IMR-90 (cell line): ENCODE data around the gene SMIM44. TPM values are rescaled to one million over a fixed set of nuclear protein-coding genes. Genes with fewer than 3 reads are reported as not detected.

Source experiments
- ATAC-seq: fragments of 200-7000 bp; cut with Tn5 transposase; 2 replicates; pipeline ENCODE4 v1.9.1; 2020; ENCODE audit warnings: low read depth, mild to moderate bottlenecking, moderate library complexity
- BruUV-seq: library from RNA; stranded (reverse); fragments of 400-500 nt; replicated peaks from 2 replicates; lab custom pipeline; 2021; lab: Mats Ljungman, UMichigan
- CTCF ChIA-PET: fragments of 300-600 bp; formaldehyde crosslinking; extraction: SDS; loops from one replicate; lab custom pipeline; 2021; ENCODE audit warnings: antibody characterized with exemption; lab: Yijun Ruan, JAX
- POLR2A ChIA-PET: fragments of 300-600 bp; sonication (Branson Sonifier 250); formaldehyde crosslinking; loops from one replicate; lab custom pipeline; 2022; ENCODE audit warnings: antibody characterized with exemption; ENCODE audit not compliant: unreplicated experiment; lab: Charles Lee
- DNase-seq: peaks from one replicate; pipeline ENCODE4 v3.0.0; 2013
- H2AFZ ChIP-seq: replicated peaks from 2 replicates; pipeline ENCODE3; 2013; ENCODE audit warnings: low read length, mild to moderate bottlenecking; ENCODE audit not compliant: poor library complexity
- H2AK5ac ChIP-seq: 2 replicates; pipeline ENCODE4 v1.6.1; 2013; ENCODE audit warnings: low read depth, low read length, inconsistent platforms
- H2AK9ac ChIP-seq: replicated peaks from 2 replicates; pipeline ENCODE3; 2013; ENCODE audit warnings: mild to moderate bottlenecking, low read depth, low read length, moderate library complexity; ENCODE audit not compliant: poor library complexity
- H2BK120ac ChIP-seq: 2 replicates; pipeline ENCODE4 v1.6.1; 2013; ENCODE audit warnings: low read depth, low read length, inconsistent platforms
- H2BK15ac ChIP-seq: 3 replicates; pipeline ENCODE4 v1.6.1; 2013; ENCODE audit warnings: low read depth, low read length, inconsistent platforms
- H2BK20ac ChIP-seq: 2 replicates; pipeline ENCODE4 v1.6.1; 2013; ENCODE audit warnings: low read depth, mild to moderate bottlenecking, inconsistent platforms, low read length, moderate library complexity
- H2BK5ac ChIP-seq: 2 replicates; pipeline ENCODE4 v1.6.1; 2013; ENCODE audit warnings: mild to moderate bottlenecking, low read depth, low read length, inconsistent platforms; ENCODE audit not compliant: poor library complexity, severe bottlenecking
- H3K14ac ChIP-seq: replicated peaks from 2 replicates; pipeline ENCODE4 v1.6.1; 2013; ENCODE audit warnings: low read depth, low read length, inconsistent platforms
- H3K18ac ChIP-seq: 2 replicates; pipeline ENCODE4 v1.6.1; 2013; ENCODE audit warnings: low read depth, low read length, control low read depth
- H3K23ac ChIP-seq: 2 replicates; pipeline ENCODE4 v1.6.1; 2013; ENCODE audit warnings: low read depth, low read length, inconsistent platforms
- H3K27ac ChIP-seq: 2 replicates; pipeline ENCODE4 v1.5.1; 2013; ENCODE audit warnings: mild to moderate bottlenecking, control low read depth, low read length; ENCODE audit not compliant: insufficient read depth
- H3K27me3 ChIP-seq: 2 replicates; pipeline ENCODE4 v1.6.1; 2013; ENCODE audit warnings: low read length; ENCODE audit not compliant: control insufficient read depth, insufficient read depth
- H3K36me3 ChIP-seq: 2 replicates; pipeline ENCODE4 v1.6.1; 2013; ENCODE audit warnings: low read length, mixed read lengths; ENCODE audit not compliant: control insufficient read depth, insufficient read depth
- H3K4ac ChIP-seq: 2 replicates; pipeline ENCODE4 v1.6.1; 2013; ENCODE audit warnings: low read depth, low read length, inconsistent platforms
- H3K4me1 ChIP-seq: 2 replicates; pipeline ENCODE4 v1.6.1; 2013; ENCODE audit warnings: low read length, mixed read lengths; ENCODE audit not compliant: control insufficient read depth, insufficient read depth
- H3K4me2 ChIP-seq: 2 replicates; pipeline ENCODE4 v1.6.1; 2013; ENCODE audit warnings: low read depth, mild to moderate bottlenecking, control low read depth, low read length, moderate library complexity
- H3K4me3 ChIP-seq: 2 replicates; pipeline ENCODE4 v1.5.1; 2013; ENCODE audit warnings: low read depth, mild to moderate bottlenecking, control low read depth, low read length, moderate library complexity; ENCODE audit not compliant: insufficient read depth
- H3K56ac ChIP-seq: 2 replicates; pipeline ENCODE4 v1.6.1; 2013; ENCODE audit warnings: low read length, inconsistent platforms; ENCODE audit not compliant: insufficient read depth; ENCODE audit errors: extremely low read depth
- H3K79me1 ChIP-seq, 2 experiments: 2 replicates each; pipeline ENCODE4 v1.6.1; 2013; ENCODE audit warnings: low read length in 2 of 2, inconsistent platforms in 1 of 2, low read depth in 1 of 2
- H3K9ac ChIP-seq: 2 replicates; pipeline ENCODE4 v1.6.1; 2013; ENCODE audit warnings: low read depth, low read length, control low read depth
- H3K9me1 ChIP-seq: 2 replicates; pipeline ENCODE4 v1.6.1; 2013; ENCODE audit warnings: low read length, inconsistent platforms; ENCODE audit not compliant: insufficient read depth
- H3K9me3 ChIP-seq: 2 replicates; pipeline ENCODE4 v1.6.1; 2013; ENCODE audit warnings: low read length; ENCODE audit not compliant: control insufficient read depth, insufficient read depth
- H4K20me1 ChIP-seq: 2 replicates; pipeline ENCODE4 v1.6.1; 2013; ENCODE audit warnings: low read length, inconsistent platforms; ENCODE audit not compliant: insufficient read depth
- H4K5ac ChIP-seq: 2 replicates; pipeline ENCODE4 v1.6.1; 2013; ENCODE audit warnings: mild to moderate bottlenecking, low read depth, low read length, control low read depth
- H4K8ac ChIP-seq, 2 experiments: 2 replicates each; pipeline ENCODE4 v1.6.1; 2013; ENCODE audit warnings: low read depth in 2 of 2, low read length in 2 of 2, control low read depth in 1 of 2, inconsistent platforms in 1 of 2
- H4K91ac ChIP-seq: 2 replicates; pipeline ENCODE4 v1.6.1; 2013; ENCODE audit warnings: low read depth, low read length, inconsistent platforms; ENCODE audit not compliant: insufficient read depth
- BHLHE40 ChIP-seq: fragments of 150-350 bp; IDR thresholded peaks from 2 replicates; pipeline ENCODE4 v1.6.1; 2016; ENCODE audit warnings: mild to moderate bottlenecking, low read depth, low read length
- MAFK ChIP-seq: IDR thresholded peaks from 2 replicates; pipeline ENCODE4 v1.6.1; 2012; ENCODE audit warnings: low read depth, low read length, improper control_type of control experiment
- MAZ ChIP-seq: IDR thresholded peaks from 2 replicates; pipeline ENCODE4 v1.6.1; 2012; ENCODE audit warnings: low read depth, mild to moderate bottlenecking, low read length, improper control_type of control experiment, moderate library complexity, borderline replicate concordance
- SMC3 ChIP-seq: fragments of 150-350 bp; IDR thresholded peaks from 2 replicates; pipeline ENCODE4 v1.6.1; 2016; ENCODE audit warnings: low read depth, mild to moderate bottlenecking, antibody characterized with exemption, low read length, moderate library complexity
- WGBS, 2 experiments: methylation state at CpG; one replicate each; pipeline versions ENCODE4 v1.1.5 to v1.1.7; 2013; ENCODE audit warnings: missing lambda C conversion rate in 2 of 2; ENCODE audit not compliant: insufficient read length in 1 of 2; ENCODE audit errors: extremely low coverage in 2 of 2; 5-methylcytosine and 5-hydroxymethylcytosine counted together
- dilution Hi-C: fragments of 300-500 bp; cut with HindIII; formaldehyde crosslinking; loops from one replicate; pipeline ENCODE4 v1.14.3; 2018; ENCODE audit warnings: low sequenced_read_pairs; ENCODE audit not compliant: unreplicated experiment
- in situ Hi-C: fragments of 300-500 bp; cut with MboI; formaldehyde crosslinking; loops from 3 replicates; pipeline ENCODE4 v1.14.3; 2019; ENCODE audit warnings: low sequenced_read_pairs, inconsistent platforms, mixed read lengths
- intact Hi-C: fragments of 100-400 bp; cut with micrococcal nuclease; formaldehyde crosslinking; loops from 2 replicates; pipeline ENCODE4 v1.10.0; 2022
- polyA plus RNA-seq, 3 experiments: library from polyadenylated mRNA; depleted of rRNA; stranded (reverse); fragments of >200 nt; gene quantifications; 2 replicates each; pipeline ENCODE4 v1.2.3, GENCODE V29; 2012; ENCODE audit warnings: low replicate concordance in 1 of 3
- total RNA-seq: library from RNA; depleted of rRNA; stranded (reverse); fragments of >200 nt; gene quantifications from 2 replicates; pipeline ENCODE4 v1.2.3, GENCODE V29; 2012
- TF ChIP-seq, protein P1 (sequence below): fragments of 150-350 bp; IDR thresholded peaks from 2 replicates; pipeline ENCODE4 v1.6.1; 2016; ENCODE audit warnings: low read depth, mild to moderate bottlenecking, low read length, moderate library complexity, borderline replicate concordance
- TF ChIP-seq, protein P2 (sequence below): fragments of 150-350 bp; IDR thresholded peaks from 2 replicates; pipeline ENCODE4 v1.6.1; 2017; ENCODE audit warnings: mild to moderate bottlenecking, antibody characterized with exemption, low read length, low read depth

Gene SMIM44
- total and polyA plus RNA-seq, 2 of the 4 experiments (the other 2 are of a cell fraction): not detected

DNA sequence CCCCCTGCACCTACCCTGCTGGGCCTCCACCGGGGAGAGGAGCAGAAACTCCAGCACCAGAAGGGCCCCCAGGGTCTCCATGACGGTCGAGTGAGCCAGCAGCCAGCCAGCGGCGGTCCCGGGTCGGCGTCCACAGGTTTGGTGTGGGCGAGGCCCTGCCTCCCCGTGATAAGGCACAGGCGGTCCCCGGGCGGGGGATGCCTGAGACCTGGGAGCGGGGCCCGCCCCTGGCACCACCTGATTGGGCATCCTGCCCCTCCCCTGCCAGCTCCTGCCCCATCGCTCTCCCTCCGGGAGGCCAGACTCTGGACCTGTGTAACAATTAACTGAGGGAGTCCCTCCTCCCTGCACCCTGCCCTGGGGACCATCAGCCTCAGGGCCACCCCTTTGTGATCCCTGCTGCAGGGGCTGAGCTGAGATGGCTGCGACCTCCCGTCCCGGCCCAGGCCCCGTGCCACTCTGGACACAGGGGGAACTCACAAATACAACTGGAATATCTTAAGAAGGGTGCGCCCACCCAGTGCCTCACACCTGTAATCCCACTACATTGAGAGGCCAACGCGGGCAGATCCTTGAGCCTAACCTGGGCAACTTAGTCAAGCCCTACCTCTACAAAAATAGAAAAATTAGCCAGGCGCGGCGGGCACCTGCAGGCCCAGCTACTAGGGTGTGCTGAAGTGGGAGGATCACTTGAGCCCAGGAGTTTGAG lies 2.7 kb downstream of the SMIM44 start, which contains the start of gene SMIM24:
SMIM24 (minus strand) TSS at position 143 of the 709 bp plus-strand sequence; CDS start at position 81, 62 bp downstream.
- TF ChIP-seq MAFK (no peak), BHLHE40 (no peak), MAZ (no peak), SMC3 (no peak)
- TF ChIP-seq, protein P1, sequence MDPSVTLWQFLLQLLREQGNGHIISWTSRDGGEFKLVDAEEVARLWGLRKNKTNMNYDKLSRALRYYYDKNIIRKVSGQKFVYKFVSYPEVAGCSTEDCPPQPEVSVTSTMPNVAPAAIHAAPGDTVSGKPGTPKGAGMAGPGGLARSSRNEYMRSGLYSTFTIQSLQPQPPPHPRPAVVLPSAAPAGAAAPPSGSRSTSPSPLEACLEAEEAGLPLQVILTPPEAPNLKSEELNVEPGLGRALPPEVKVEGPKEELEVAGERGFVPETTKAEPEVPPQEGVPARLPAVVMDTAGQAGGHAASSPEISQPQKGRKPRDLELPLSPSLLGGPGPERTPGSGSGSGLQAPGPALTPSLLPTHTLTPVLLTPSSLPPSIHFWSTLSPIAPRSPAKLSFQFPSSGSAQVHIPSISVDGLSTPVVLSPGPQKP: no peak
- TF ChIP-seq, protein P2, sequence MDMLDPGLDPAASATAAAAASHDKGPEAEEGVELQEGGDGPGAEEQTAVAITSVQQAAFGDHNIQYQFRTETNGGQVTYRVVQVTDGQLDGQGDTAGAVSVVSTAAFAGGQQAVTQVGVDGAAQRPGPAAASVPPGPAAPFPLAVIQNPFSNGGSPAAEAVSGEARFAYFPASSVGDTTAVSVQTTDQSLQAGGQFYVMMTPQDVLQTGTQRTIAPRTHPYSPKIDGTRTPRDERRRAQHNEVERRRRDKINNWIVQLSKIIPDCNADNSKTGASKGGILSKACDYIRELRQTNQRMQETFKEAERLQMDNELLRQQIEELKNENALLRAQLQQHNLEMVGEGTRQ: no peak
- Histone ChIP-seq H2AK9ac (no peak within 1 kb of the TSS), H2AK5ac (no peak within 1 kb of the TSS), H3K27me3 (peaks cover 38% of the 10 kb centered on the region), H4K20me1 (no peaks in the 10 kb centered on the region), H3K56ac (no peak within 1 kb of the TSS), H2BK5ac (no peak within 1 kb of the TSS), H2BK15ac (no peak within 1 kb of the TSS), H4K91ac (no peak within 1 kb of the TSS), H3K9ac (no peak within 1 kb of the TSS), H3K36me3 (no peaks in the 10 kb centered on the region), H3K4me2 (no peak within 1 kb of the TSS), H4K8ac (no peak within 1 kb of the TSS), H2BK120ac (no peak within 1 kb of the TSS), H3K4me3 (no peak within 1 kb of the TSS), H3K18ac (no peak within 1 kb of the TSS), H3K9me1 (no peaks in the 10 kb centered on the region), H3K79me1 (no peaks in the 10 kb centered on the region), H3K4ac (no peak within 1 kb of the TSS), H2BK20ac (no peak within 1 kb of the TSS), H3K14ac (no peak within 1 kb of the TSS), H3K4me1 (no peaks in the 10 kb centered on the region), H3K27ac (no peak within 1 kb of the TSS), H3K9me3 (no peaks in the 10 kb centered on the region; the same call in 1 of the 2 replicates), H3K23ac (no peak within 1 kb of the TSS), H4K5ac (no peak within 1 kb of the TSS), H2AFZ (no peak within 1 kb of the TSS)
- intact Hi-C loops (no loop called here), in situ Hi-C loops (loop anchor here (25.0 kb wide), 1 partner anchor 518 kb away; no protein-coding TSS in a partner anchor), dilution Hi-C loops (no loop called here)
- POLR2A ChIA-PET: no interaction called here
- WGBS, 2 experiments: 40% methylated on average over 4 of the region's 27 CpGs; no CpG with 5 or more reads in 1 of the 2 experiments
- CTCF ChIA-PET: interaction anchor here (1.5 kb wide), 1 partner anchor 175 kb away, joined by 4 read pairs; no protein-coding TSS in a partner anchor
- ATAC-seq (no peak), DNase-seq (no peak)
- BruUV-seq: no TSS peak
